GM12878 (cell line): Measurements from ENCODE around the gene HNRNPA1. TPM values are rescaled to one million over a fixed set of nuclear protein-coding genes. Genes with fewer than 3 reads are reported as not detected.

Experiments
- ATAC-seq: fragments of 200-7000 bp; cut with Tn5 transposase; 3 replicates; pipeline ENCODE4 v1.9.1; 2020; ENCODE audit warnings: mild to moderate bottlenecking, moderate library complexity
- BruUV-seq: library from RNA; stranded (reverse); fragments of 400-500 nt; replicated peaks from 2 replicates; lab custom pipeline; 2021; lab: Mats Ljungman, UMichigan
- CTCF ChIA-PET: fragments of 300-600 bp; sonication (Branson Sonifier 250); formaldehyde crosslinking; extraction: SDS; loops from one replicate; lab custom pipeline; 2021; ENCODE audit warnings: inconsistent platforms; lab: Yijun Ruan, JAX
- POLR2A ChIA-PET: fragments of 350-600 bp; formaldehyde crosslinking; extraction: SDS; loops from one replicate; lab custom pipeline; 2021; ENCODE audit warnings: inconsistent platforms; lab: Charles Lee
- RAD21 ChIA-PET: fragments of 300-600 bp; sonication (Branson Sonifier 250); formaldehyde crosslinking; loops from one replicate; lab custom pipeline; 2023; ENCODE audit warnings: antibody characterized with exemption; ENCODE audit not compliant: unreplicated experiment; lab: Charles Lee
- SMC1A ChIA-PET: fragments of 300-600 bp; sonication (Branson Sonifier 250); formaldehyde crosslinking; loops from one replicate; lab custom pipeline; 2023; ENCODE audit not compliant: unreplicated experiment, uncharacterized antibody; lab: Charles Lee
- DNase-seq: peaks from one replicate; pipeline ENCODE4 v3.0.0-alpha.2; 2011; ENCODE audit warnings: low read depth, low spot score
- FAIRE-seq: peaks from 3 replicates; lab custom pipeline; 2011; peaks lifted over from hg19 to GRCh38; lab: Jason Lieb, UNC
- H2AFZ ChIP-seq: 2 replicates; pipeline ENCODE4 v1.6.0; 2011; ENCODE audit warnings: low read depth, low read length, control low read depth; ENCODE audit not compliant: control insufficient read depth
- H3K27ac ChIP-seq: 2 replicates; pipeline ENCODE4 v1.5.1; 2011; ENCODE audit warnings: control low read depth; ENCODE audit not compliant: control insufficient read depth, insufficient read depth
- H3K27me3 ChIP-seq, 2 experiments: replicated peaks in 1 of 2; 2 replicates each; pipeline versions ENCODE4 v1.6.0 to v1.6.1; 2011; ENCODE audit warnings: low read length in 1 of 2; ENCODE audit not compliant: control insufficient read depth in 2 of 2, insufficient read depth in 2 of 2
- H3K36me3 ChIP-seq, 2 experiments: 2 replicates each; pipeline ENCODE4 v1.5.1; 2011; ENCODE audit warnings: low read length in 1 of 2; ENCODE audit not compliant: control insufficient read depth in 2 of 2, insufficient read depth in 2 of 2
- H3K4me1 ChIP-seq: 2 replicates; pipeline ENCODE4 v1.6.1; 2011; ENCODE audit warnings: mild to moderate bottlenecking, low read length, moderate library complexity, mixed read lengths; ENCODE audit not compliant: control insufficient read depth, insufficient read depth
- H3K4me2 ChIP-seq: 2 replicates; pipeline ENCODE4 v1.6.0; 2011; ENCODE audit warnings: control low read depth; ENCODE audit not compliant: control insufficient read depth, insufficient read depth
- H3K4me3 ChIP-seq: fragments of 200-600 bp; sonication (generic); 2 replicates; pipeline ENCODE4 v1.5.1; 2016
- H3K79me2 ChIP-seq: 2 replicates; pipeline ENCODE4 v1.6.0; 2011; ENCODE audit warnings: low read length; ENCODE audit not compliant: control insufficient read depth, insufficient read depth
- H3K9ac ChIP-seq: 2 replicates; pipeline ENCODE4 v1.8.0; 2011; ENCODE audit warnings: low read length, control low read depth, mixed read lengths; ENCODE audit not compliant: control insufficient read depth, insufficient read depth
- H3K9me3 ChIP-seq: replicated peaks from 3 replicates; pipeline ENCODE4 v1.5.1; 2011; ENCODE audit warnings: mild to moderate bottlenecking, low read length; ENCODE audit not compliant: control insufficient read depth, insufficient read depth
- H4K20me1 ChIP-seq: 2 replicates; pipeline ENCODE4 v1.6.0; 2011; ENCODE audit not compliant: control insufficient read depth, insufficient read depth
- BCL11A ChIP-seq: IDR thresholded peaks from 2 replicates; pipeline ENCODE4 v1.6.1; 2011; ENCODE audit warnings: low read depth, low read length
- BCL3 ChIP-seq: IDR thresholded peaks from 2 replicates; pipeline ENCODE4 v1.6.1; 2011; ENCODE audit warnings: borderline replicate concordance, low read depth, mild to moderate bottlenecking, moderate library complexity, low read length; ENCODE audit not compliant: insufficient read depth, poor library complexity, severe bottlenecking
- CHD2 ChIP-seq: IDR thresholded peaks from 2 replicates; pipeline ENCODE4 v1.6.1; 2011; ENCODE audit warnings: low read depth, low read length, improper control_type of control experiment, borderline replicate concordance
- NR2C1 ChIP-seq: fragments of 450-650 bp; IDR thresholded peaks from 2 replicates; pipeline ENCODE4 v1.6.1; 2017; ENCODE audit warnings: antibody characterized with exemption, mild to moderate bottlenecking, moderate library complexity
- NR2C2 ChIP-seq: IDR thresholded peaks from 2 replicates; pipeline ENCODE4 v1.6.1; 2011; ENCODE audit warnings: borderline replicate concordance, low read depth; ENCODE audit not compliant: control insufficient read depth, insufficient read length
- POLR2AphosphoS2 ChIP-seq: IDR thresholded peaks from 2 replicates; pipeline ENCODE4 v1.6.1; 2011; ENCODE audit warnings: low read depth, mild to moderate bottlenecking, low read length, improper control_type of control experiment, moderate library complexity
- SKIL ChIP-seq: fragments of 450-650 bp; IDR thresholded peaks from 2 replicates; pipeline ENCODE4 v1.6.1; 2017; ENCODE audit warnings: mild to moderate bottlenecking, low read depth, inconsistent platforms; ENCODE audit not compliant: poor library complexity, severe bottlenecking
- ZBTB40 ChIP-seq: fragments of 450-650 bp; IDR thresholded peaks from 2 replicates; pipeline ENCODE4 v1.6.1; 2016; ENCODE audit warnings: mild to moderate bottlenecking, moderate library complexity, borderline replicate concordance
- ZZZ3 ChIP-seq: IDR thresholded peaks from 2 replicates; pipeline ENCODE4 v1.6.1; 2011; ENCODE audit warnings: low read depth; ENCODE audit not compliant: control insufficient read depth, insufficient read length
- WGBS: methylation state at CpG from one replicate; pipeline ENCODE4 v1.1.6; 2016; ENCODE audit warnings: low lambda C conversion rate; ENCODE audit not compliant: insufficient replicate concordance, insufficient coverage; ENCODE audit errors: missing lambda C conversion rate; 5-methylcytosine and 5-hydroxymethylcytosine counted together
- in situ Hi-C: fragments of 300-500 bp; cut with MboI; formaldehyde crosslinking; loops from 9 replicates; pipeline ENCODE4 v1.14.3; 2018; ENCODE audit warnings: mixed read lengths
- intact Hi-C: fragments of 100-400 bp; cut with micrococcal nuclease; formaldehyde crosslinking; loops from one replicate; pipeline ENCODE4 v1.14.2; 2022; ENCODE audit not compliant: unreplicated experiment
- polyA plus RNA-seq, 11 experiments: library from polyadenylated mRNA; depleted of rRNA in 4 of 11; unstranded in 6 of 11; stranded (reverse) in 5 of 11; fragments of >200 nt; fragmentation: Nextera tagmentation in 4 of 11; fragmentation: Illumina TruSeq in 1 of 11; extraction: Ambion mirVana in 4 of 11; extraction: Trizol in 1 of 11; gene quantifications; 1 replicate in 1 of 11; 2 replicates in 10 of 11; pipeline versions ENCODE4 v1.2.1 to v1.2.3, GENCODE V29; 2011 to 2016; ENCODE audit warnings: inconsistent platforms in 2 of 11, missing spikeins in 2 of 11, low read depth in 1 of 11
- total RNA-seq, 4 experiments: library from RNA; depleted of rRNA in 3 of 4; stranded (reverse); fragments of >200 nt in 3 of 4; fragmentation: Illumina TruSeq in 1 of 4; extraction: Trizol in 1 of 4; gene quantifications; 2 replicates each; pipeline versions ENCODE4 v1.2.1 to v1.2.3, GENCODE V29; 2013 to 2021

HNRNPA1 gene
- total and polyA plus RNA-seq, 10 of the 15 experiments (the other 5 are each of a cell fraction or from before 2014, with no cell fraction given), result 630 to 2,342 (median 1,407) TPM

GRCh38 chr12:54265364-54265812 is 15.1 kb upstream of the HNRNPA1 start:
- no peak overlapping the region for H3K9ac ChIP-seq
- ChIA-PET POLR2A (interaction anchor here (0.5 to 1.2 kb wide), 2 partner anchors 24 to 33 kb away, joined by 3 to 8 read pairs; no protein-coding TSS in a partner anchor), CTCF (interaction anchor here (0.8 to 1.9 kb wide), 4 partner anchors 14 to 72 kb away, joined by 3 to 16 read pairs (median 4); no protein-coding TSS in a partner anchor), SMC1A (interaction anchor here (1.3 to 4.2 kb wide), 4 partner anchors 13 to 23 kb away, joined by 3 to 19 read pairs (median 5); partner anchors contain the start of gene CBX5), RAD21 (interaction anchor here (0.8 kb wide), 1 partner anchor 74 kb away, joined by 3 read pairs; no protein-coding TSS in a partner anchor)
- TF ChIP-seq ZBTB40 (no peak), NR2C1 (no peak), NR2C2 (no peak), BCL3 (no peak), ZZZ3 (no peak), POLR2AphosphoS2 (no peak), BCL11A (no peak), SKIL (no peak), CHD2 (no peak)
- H3K36me3 ChIP-seq, result peaks cover 0 to 3% of the 10 kb centered on the region in 2 experiments; a peak in 1 of 4 replicates
- intact Hi-C loops, result no loop called here
- BruUV-seq, result no TSS peak
- H3K4me1 ChIP-seq, result peaks cover 6% of the 10 kb centered on the region
- 85% methylated on average over 4 of the region's 4 CpGs for WGBS
- H4K20me1 ChIP-seq, result no peaks in the 10 kb centered on the region
- FAIRE-seq (no peak), ATAC-seq (no peak), DNase-seq (no peak)
- H3K4me2 ChIP-seq, result no peak overlapping the region
- no peaks in the 10 kb centered on the region for H3K9me3 ChIP-seq
- H2AFZ ChIP-seq, result no peak overlapping the region
- H3K79me2 ChIP-seq, result peaks cover 41% of the 10 kb centered on the region
- no peaks in the 10 kb centered on the region for H3K27me3 ChIP-seq
- H3K27ac ChIP-seq, result no peak overlapping the region
- H3K4me3 ChIP-seq, result no peak overlapping the region
- in situ Hi-C loops, result no loop called here
